Fibroblast of skin of abdomen (primary cell): ENCODE data around the gene TSPO.

Experiments
- DNase-seq: peaks from one replicate; pipeline ENCODE4 v3.0.0-alpha.2; 2013

The TSPO gene

GRCh38 chr22:43159484-43160178, 8.3 kb downstream of the TSPO start:
- DNase-seq = no peak

- no peak for DNase-seq
These were observed 9.3 kb downstream of the TSPO start for GRCh38 chr22:43160497-43161126.

GRCh38 chr22:43162412-43163150, 11.2 kb downstream of the TSPO start:
- DNase-seq = no peak

- no peak for DNase-seq
These were observed 12.0 kb downstream of the TSPO start for GRCh38 chr22:43163241-43163795.

GRCh38 chr22:43164636-43165035, 13.3 kb downstream of the TSPO start:
- DNase-seq = no peak

GRCh38 chr22:43166132-43166930, 15.0 kb downstream of the TSPO start:
- DNase-seq = no peak

GRCh38 chr22:43167001-43167589, 15.7 kb downstream of the TSPO start:
- no peak for DNase-seq

GRCh38 chr22:43168471-43169309, 17.3 kb downstream of the TSPO start:
- DNase-seq = peak; percentile 41

GRCh38 chr22:43169310-43170130, 18.2 kb downstream of the TSPO start:
- DNase-seq = no peak

GRCh38 chr22:43170131-43170480, 18.7 kb downstream of the TSPO start:
- DNase-seq = no peak

GRCh38 chr22:43171019-43171491, 19.7 kb downstream of the TSPO start:
- DNase-seq = no peak

- DNase-seq = no peak
These were observed 20.2 kb downstream of the TSPO start for GRCh38 chr22:43171607-43172006.

- DNase-seq = no peak
These were observed 20.8 kb downstream of the TSPO start for GRCh38 chr22:43172191-43172590.

- DNase-seq = no peak
These were observed 22.2 kb downstream of the TSPO start for GRCh38 chr22:43173566-43173965.

GRCh38 chr22:43173976-43174720, 22.8 kb downstream of the TSPO start:
- DNase-seq = no peak

GRCh38 chr22:43174941-43175531, 23.7 kb downstream of the TSPO start:
- DNase-seq = no peak

- DNase-seq = no peak
These were observed 24.7 kb downstream of the TSPO start for GRCh38 chr22:43176090-43176489.

- DNase-seq = no peak
These were observed 26.1 kb downstream of the TSPO start for GRCh38 chr22:43177479-43177878.
